GM10847 (cell line): ENCODE data around the gene UXS1.

ENCODE experiments used
- POLR2A ChIP-seq: IDR thresholded peaks from 2 replicates; pipeline ENCODE4 v1.6.1; 2011; ENCODE audit not compliant: insufficient read length; ENCODE audit errors: extremely low read depth

The UXS1 gene

DNA sequence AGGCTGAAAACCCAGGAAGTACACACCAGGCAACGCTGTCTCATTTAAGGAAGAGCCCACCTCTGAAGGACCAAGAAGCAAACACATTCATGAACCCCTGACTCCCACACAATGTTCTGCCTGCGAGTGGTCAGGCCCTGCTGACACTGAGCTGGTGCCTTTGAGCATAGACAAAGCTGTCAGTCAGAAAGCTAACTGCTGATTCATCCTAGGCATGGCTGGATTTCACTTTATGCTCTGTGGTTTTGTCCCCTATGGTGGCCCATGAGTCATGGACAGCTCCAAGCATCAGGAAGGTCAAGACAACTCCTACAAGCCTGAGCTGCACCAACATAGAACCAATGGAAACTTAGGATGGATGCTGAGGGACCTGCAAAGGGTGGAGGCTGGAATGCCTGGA lies 78.9 kb downstream of the UXS1 start:
- no peak for TF ChIP-seq POLR2A

DNA sequence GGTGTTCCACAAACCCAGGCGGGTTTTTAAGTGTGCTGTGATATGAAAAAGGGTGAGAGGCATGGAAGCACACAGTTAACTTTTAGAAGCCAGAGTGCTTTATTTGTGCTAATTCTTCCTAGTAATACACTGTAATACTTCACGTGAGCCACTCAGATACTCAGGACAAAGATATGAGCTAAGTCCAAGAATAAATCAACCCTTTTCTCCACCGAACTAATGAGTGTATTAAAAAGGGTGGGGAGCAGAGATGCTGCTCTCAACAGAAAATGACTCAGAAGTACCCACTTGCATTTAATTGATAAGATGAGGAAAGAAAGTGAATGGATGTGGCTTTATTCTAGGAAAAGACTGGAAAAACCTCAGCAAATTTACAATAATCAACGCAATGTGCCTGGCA lies 79.9 kb downstream of the UXS1 start:
- TF ChIP-seq POLR2A, result no peak

DNA sequence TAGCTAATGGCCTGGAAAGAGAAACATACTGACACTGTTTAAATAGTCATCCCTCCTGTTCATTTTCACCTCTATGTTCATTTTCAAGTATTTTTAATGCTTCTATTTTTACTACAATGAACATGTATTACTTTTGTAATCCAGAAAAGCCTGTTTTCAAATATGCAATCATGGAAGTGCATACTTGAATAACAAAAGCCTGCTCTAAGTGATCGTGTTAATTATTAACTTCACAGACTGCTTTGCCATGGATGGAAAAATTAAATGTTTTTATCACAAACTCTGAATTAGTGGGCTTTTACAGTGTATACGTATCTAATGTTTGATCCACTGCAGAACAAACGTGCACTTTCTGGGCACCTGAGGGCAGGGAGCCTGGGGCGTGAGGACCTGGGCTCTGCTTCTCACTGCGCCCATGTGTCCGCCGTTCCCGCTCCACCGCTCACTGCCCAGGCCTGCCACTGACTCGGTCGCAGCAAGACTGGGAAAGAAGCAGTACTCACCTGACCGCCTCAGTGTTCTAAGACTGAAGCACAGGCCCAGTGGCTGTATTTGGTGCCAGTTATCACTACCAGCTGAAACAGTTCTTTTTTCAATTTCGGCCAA lies 80.6 kb downstream of the UXS1 start:
- TF ChIP-seq POLR2A, result no peak

DNA sequence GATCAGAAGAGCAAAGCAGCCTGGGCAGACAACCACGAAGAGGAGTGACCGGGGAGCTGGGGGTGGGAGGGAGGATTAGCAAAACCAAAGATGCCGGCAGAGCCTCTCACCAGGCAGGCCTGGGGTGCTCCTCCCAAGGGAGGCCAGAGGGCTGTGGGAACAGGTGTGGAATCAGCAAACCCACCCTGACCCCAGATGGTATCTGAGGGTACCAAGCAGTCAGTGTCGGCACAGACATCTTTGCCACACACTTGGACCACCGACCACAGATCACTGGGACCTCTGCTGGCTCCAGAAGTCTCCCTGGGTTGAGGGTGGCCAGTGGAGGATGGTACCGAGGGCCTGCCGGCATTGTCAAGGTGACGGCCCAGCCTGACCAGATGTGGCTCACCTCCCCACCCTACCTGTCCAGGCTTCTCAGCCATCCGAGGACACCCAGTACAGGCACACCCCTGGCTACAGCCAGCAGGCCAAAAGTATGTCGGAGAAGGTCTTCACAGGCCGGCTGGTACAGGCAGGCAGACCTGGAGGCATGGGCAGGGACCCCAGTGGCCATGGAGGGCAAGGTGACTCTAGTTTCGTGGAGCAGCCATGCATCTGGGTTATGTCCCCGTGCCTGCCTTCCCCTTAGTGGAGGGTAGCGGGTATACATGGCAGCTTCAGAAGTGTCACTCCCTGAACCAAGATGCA lies 82.1 kb downstream of the UXS1 start:
- no peak for TF ChIP-seq POLR2A

DNA sequence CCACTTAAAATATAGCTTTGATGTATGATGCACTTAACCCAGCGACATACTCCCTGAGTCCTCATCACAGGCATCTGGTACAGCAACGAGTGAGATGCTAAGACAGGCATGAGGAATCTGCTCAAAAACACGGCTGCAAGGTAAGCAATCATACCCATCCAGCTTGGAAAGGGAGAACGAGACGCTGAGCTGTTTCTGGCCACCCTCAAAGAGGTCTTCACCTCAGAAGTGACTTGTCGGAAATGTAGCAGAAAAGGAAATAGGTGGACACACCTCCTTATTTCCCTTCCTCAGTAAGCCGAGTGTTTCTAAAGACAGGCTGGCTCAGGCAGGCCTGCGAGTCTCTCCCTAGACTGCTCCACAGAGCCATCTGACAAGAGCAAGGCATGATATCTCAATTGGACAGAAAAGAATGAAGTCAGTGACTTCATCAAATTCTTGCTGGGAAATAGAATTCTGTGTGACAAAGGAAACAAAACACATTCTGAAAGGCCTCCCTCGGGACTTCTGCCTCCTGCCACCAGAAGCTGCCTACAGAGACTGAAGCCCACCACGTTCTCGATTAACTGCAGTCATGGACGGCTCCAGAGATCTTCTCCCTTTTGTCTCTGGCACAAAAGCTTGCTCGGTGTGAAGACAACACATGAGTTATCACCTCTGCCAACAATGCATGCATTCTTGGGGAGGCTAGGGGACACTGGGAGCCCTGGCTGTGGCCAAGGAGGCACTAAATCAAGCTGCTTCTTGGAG lies 84.3 kb downstream of the UXS1 start:
- TF ChIP-seq POLR2A, result no peak

DNA sequence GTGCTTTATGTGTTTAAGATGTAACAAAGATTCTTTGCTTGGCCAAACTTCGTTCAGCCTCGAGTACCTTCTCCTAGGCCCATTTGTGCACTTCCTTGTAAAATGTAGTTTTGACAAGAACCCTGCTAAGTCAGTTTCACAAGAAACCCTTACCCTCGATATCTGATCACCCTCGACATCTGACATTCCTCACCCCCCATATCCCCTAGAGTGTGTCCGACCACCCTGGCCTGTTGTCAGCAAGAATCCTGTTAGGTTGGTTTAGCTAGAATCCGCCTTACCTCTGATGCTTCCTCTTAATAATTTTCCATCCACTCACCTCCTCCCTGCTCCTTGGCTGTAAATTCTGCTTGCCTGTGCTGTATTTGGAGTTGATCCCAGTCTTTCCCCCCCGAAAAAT lies 85.3 kb downstream of the UXS1 start:
- TF ChIP-seq POLR2A, result no peak

DNA sequence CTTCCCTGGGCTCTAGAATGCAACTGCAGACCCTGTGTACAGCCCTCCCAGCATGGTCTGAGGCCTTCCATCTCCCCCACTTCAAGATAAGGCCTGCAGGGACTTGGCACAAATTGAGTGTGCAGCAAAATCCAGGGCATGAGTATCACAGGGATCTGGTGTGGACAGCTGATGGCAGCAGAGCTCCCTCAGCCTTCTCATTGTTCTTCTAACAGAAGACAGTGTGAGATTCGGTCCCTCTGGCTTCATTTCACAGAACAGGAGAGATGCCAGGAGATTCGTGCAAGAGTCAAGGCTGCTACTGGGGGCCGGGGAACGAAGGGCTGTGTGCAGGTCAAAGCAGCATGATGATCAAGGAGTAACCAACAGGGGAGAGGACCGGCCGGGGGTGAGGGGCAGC lies 85.8 kb downstream of the UXS1 start:
- no peak for TF ChIP-seq POLR2A

DNA sequence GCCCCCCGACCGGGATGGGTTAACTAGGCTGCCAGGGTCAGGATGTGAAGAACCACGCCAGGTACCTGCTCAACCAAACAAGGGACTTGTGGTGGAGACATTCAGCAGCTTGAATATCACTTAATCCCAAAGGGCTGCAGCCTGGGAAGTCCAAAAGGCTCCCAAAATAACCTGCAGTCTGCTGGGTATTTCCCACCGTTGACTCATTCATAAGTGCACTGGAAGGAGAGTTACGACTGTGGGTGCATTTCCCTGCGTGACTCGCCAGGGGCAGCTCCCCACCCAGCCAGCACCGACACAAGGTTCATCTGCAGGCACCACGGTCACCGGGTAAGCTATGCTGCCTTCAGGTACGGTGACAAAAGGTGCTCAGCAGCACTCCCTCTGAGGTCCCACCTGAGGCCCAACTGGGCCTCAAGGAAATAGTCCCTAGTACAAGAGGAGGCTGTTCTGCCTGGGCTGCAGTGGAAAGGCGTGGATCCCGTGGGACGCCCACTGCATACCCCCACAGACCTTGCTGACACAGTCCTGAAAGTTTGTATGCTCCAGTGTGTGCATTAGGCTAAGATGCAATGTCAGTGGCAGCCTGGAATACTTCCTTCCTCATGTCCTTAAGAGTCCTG lies 86.5 kb downstream of the UXS1 start:
- TF ChIP-seq POLR2A, result no peak

DNA sequence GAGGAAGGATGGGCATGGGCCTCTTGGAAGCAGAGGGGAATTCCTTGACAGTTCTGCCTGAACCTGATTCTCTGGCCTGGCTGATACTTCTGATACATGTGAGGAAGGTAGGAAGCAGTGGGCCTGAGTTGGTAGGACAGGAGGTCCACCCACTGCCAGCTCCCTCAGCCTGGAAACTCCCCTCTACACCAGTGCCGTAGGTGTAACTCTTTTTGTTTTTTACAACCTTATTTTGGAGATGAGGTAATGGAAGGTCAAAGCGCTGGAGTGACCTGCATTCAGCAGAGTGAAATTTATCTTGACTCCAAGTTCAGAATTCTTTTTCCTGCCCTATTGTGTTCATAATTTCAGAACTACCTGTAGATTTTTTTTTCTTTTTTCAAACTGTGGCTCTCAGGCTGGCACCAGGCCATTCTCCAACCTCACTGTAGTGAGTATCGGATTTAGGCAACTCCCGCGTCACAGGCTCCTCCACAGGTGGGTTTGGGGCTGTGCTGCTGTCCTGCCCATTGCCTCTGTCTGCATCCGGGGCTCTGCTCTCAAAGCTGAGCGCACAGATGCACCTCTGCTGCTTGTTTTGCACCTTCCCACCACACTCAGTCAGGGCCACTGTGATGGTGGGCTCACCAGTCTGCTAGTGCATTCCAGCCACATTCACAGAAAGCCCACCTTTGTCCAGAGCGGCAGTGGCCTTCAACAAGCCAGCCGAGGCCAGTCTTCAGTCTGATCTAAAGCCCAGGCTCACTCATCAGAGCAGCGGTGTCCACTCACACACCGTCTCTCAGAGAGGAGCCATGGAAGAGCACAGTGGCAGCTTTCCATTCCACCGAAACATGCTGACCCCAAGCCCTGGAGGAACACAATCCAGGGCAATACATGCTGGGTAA lies 87.2 kb downstream of the UXS1 start:
- no peak for TF ChIP-seq POLR2A

DNA sequence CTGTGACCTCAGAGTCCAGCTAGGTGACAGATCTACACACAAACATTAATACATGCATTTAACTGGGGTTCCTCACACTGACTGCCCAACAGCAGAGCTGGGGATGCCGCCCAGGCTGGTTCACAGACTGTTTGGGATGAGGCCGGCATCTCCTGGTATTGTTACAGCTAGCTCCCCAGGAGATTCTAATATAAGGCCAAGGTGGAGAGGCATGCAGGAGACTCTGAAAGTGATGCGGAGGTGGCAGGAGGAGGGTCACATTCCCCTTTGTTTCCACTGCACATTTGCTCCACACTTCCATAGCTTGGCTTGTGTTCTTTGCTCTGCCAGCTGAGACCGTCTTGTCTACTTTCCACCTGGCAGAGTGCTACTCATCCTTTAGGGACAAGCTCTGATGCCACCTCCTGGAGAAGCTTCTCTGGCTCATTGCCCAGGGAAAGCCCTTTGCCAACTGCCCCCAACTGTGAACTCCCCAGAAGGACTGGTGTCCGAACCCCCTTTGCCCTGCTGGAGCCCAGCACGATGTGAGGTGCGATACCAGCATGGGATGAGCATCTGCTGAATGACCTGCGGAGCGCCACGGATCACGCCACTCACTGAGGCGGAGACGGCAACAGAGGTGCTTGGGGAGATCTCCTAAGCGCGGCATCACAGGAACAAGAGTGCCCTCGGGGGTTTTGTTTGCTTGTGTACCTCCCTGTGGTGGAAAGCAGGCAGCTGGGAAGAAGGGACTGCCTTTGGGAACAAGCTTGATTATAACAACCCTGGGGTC lies 88.8 kb downstream of the UXS1 start:
- TF ChIP-seq POLR2A, result no peak

DNA sequence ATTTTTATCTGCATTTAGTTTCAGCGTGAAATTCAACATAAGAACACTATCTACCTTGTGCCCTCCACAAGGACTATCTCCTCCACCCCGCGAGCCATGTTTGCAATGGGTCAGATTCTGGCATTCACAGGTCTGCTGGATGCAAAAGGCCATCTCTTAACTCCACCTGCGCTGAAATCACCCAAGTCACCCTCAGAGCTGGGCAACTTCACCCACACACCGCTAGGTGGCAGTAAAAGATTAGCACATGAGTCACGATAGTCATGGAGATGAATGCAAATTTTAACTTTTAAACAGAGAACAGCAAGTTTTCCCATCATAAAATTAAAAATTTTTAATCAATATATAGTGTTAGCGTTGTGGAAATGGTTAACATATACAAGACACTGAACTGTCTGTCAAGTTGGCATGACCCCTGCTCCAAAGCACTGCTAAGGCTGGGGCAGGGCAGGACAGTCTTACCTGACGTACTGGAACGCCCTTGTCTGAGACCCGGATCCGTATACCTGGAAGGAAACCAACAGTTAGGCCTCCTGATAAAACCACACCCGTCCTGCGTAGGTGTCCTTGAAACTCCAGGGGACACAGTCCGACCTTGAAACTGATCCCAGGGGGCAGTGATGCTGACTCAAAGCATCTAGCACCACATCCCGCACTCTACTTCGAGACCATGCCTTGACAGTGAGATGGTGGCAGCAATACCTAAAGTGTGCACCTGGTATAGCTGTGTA lies 89.6 kb downstream of the UXS1 start:
- TF ChIP-seq POLR2A, result no peak

DNA sequence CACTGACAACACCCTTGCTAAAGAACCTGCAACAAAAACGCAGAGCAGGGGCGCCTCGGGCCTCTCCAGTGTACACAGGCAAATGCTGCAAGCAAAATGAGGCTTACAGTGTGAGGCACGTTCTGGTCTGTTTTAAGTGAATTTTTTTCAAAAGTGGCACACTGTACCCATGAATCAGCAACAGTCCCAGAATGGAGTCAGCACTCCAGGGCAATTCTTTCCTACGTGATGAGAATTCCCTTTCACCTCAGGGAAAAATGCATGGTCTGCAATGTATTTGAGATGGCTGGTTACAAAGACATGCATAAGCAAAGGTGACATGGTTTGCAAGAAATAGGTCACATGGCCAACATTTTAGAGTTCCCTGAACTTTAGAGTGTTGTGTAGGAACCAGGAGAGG lies 94.4 kb downstream of the UXS1 start:
- no peak for TF ChIP-seq POLR2A

DNA sequence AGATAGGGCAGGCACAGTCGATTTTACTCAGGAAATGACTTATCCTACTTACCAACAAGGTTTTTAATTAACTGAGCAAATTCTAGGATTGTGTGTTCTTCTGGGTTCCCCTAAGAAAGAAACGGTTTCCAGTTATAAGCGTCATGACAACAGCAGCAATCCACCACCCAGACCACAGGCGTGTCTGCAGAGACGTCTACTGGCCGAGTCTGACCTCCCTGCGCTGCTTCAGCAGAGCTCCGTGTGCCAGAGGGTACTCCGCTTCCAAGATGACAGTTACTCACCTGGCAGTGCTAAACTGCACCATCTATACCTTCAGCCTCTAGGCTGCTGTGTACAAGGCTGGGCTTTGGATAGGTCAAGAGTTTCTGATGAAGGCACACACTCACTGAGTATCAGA lies 95.4 kb downstream of the UXS1 start:
- no peak for TF ChIP-seq POLR2A

DNA sequence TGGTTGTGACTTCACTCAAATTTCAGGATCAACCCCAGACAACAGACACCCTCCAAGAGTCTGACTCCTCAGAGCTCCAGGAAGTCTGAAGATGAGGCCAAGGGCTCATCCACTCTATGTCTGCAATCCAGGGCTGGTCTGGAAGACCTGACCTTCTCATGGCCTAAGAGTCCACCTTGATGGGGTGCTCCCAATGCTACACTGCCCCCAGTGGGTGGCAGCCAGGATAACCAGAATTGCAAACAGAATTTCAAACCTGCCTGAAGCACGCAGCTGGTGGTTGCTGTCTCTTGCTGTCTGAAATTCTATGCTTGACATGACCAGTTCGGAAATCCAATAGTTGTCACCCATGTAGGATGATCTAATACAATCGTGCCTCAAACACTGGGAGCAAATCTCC lies 96.0 kb downstream of the UXS1 start:
- no peak for TF ChIP-seq POLR2A
